Measurements from ENCODE around the gene COL4A2.

COL4A2 gene

GRCh38 chr13:110354715-110355473 is 47.8 kb downstream of the COL4A2 start:
- peak; percentile 31 for DNase-seq (ENCODE audit: low spot score)

GRCh38 chr13:110356362-110356761 is 49.3 kb downstream of the COL4A2 start:
- no peak for DNase-seq (ENCODE audit: low spot score)

- DNase-seq (ENCODE audit: low spot score): no peak
Observed at GRCh38 chr13:110358381-110358780, 51.3 kb downstream of the COL4A2 start.

- DNase-seq (ENCODE audit: low spot score): peak; percentile 90
Observed at GRCh38 chr13:110359840-110360301, 52.8 kb downstream of the COL4A2 start.

GRCh38 chr13:110360598-110360997 is 53.5 kb downstream of the COL4A2 start:
- no peak for DNase-seq (ENCODE audit: low spot score)

- peak; percentile 91 for DNase-seq (ENCODE audit: low spot score)
Observed at GRCh38 chr13:110361365-110361911, 54.4 kb downstream of the COL4A2 start.

- no peak for DNase-seq (ENCODE audit: low spot score)
Observed at GRCh38 chr13:110363010-110363409, 55.9 kb downstream of the COL4A2 start.

- no peak for DNase-seq (ENCODE audit: low spot score)
Observed at GRCh38 chr13:110364081-110364480, 57.0 kb downstream of the COL4A2 start.

GRCh38 chr13:110365876-110366275 is 58.8 kb downstream of the COL4A2 start:
- DNase-seq (ENCODE audit: low spot score): no peak

GRCh38 chr13:110366733-110367132 is 59.6 kb downstream of the COL4A2 start:
- DNase-seq (ENCODE audit: low spot score): no peak

- DNase-seq (ENCODE audit: low spot score): no peak
Observed at GRCh38 chr13:110367620-110368019, 60.5 kb downstream of the COL4A2 start.

- no peak for DNase-seq (ENCODE audit: low spot score)
Observed at GRCh38 chr13:110368408-110368807, 61.3 kb downstream of the COL4A2 start.

- DNase-seq (ENCODE audit: low spot score): no peak
Observed at GRCh38 chr13:110369400-110369799, 62.3 kb downstream of the COL4A2 start.

- no peak for DNase-seq (ENCODE audit: low spot score)
Observed at GRCh38 chr13:110371550-110372465, 64.7 kb downstream of the COL4A2 start.

GRCh38 chr13:110372676-110373075 is 65.6 kb downstream of the COL4A2 start:
- DNase-seq (ENCODE audit: low spot score): no peak

GRCh38 chr13:110373617-110374016 is 66.5 kb downstream of the COL4A2 start:
- no peak for DNase-seq (ENCODE audit: low spot score)

GRCh38 chr13:110374431-110375370 is 67.6 kb downstream of the COL4A2 start:
- no peak for DNase-seq (ENCODE audit: low spot score)

- DNase-seq (ENCODE audit: low spot score): no peak
Observed at GRCh38 chr13:110376120-110376519, 69.0 kb downstream of the COL4A2 start.

- no peak for DNase-seq (ENCODE audit: low spot score)
Observed at GRCh38 chr13:110377178-110377825, 70.2 kb downstream of the COL4A2 start.

- DNase-seq (ENCODE audit: low spot score): no peak
Observed at GRCh38 chr13:110377826-110378201, 70.7 kb downstream of the COL4A2 start.

GRCh38 chr13:110379358-110379757 is 72.3 kb downstream of the COL4A2 start:
- no peak for DNase-seq (ENCODE audit: low spot score)

Measured in hepatic stellate cell (primary cell).